KMS-11 (cell line): ENCODE results near the gene SPTBN5.

Experiments used
- H2AFZ ChIP-seq: fragments of 200-600 bp; sonication (generic); 2 replicates; pipeline ENCODE4 v1.6.1; 2016; ENCODE audit warnings: antibody characterized with exemption, mixed run types, low read depth
- H3K27ac ChIP-seq: fragments of 200-600 bp; sonication (generic); 2 replicates; pipeline ENCODE4 v1.6.1; 2016; ENCODE audit warnings: mild to moderate bottlenecking, mixed run types
- H3K27me3 ChIP-seq: fragments of 200-600 bp; sonication (generic); 2 replicates; pipeline ENCODE4 v1.6.1; 2017; ENCODE audit warnings: mild to moderate bottlenecking, low read depth, mixed run types, moderate library complexity; ENCODE audit not compliant: insufficient read depth
- H3K36me3 ChIP-seq: fragments of 200-600 bp; sonication (generic); 2 replicates; pipeline ENCODE4 v1.6.1; 2017; ENCODE audit warnings: mild to moderate bottlenecking, mixed run types; ENCODE audit not compliant: insufficient read depth
- H3K4me1 ChIP-seq: fragments of 200-600 bp; sonication (generic); 2 replicates; pipeline ENCODE4 v1.6.1; 2016; ENCODE audit warnings: mild to moderate bottlenecking, low read depth, mixed run types; ENCODE audit not compliant: poor library complexity, severe bottlenecking
- H3K4me2 ChIP-seq: fragments of 200-600 bp; sonication (generic); 2 replicates; pipeline ENCODE4 v1.7.0; 2016; ENCODE audit warnings: mild to moderate bottlenecking, mixed run types
- H3K4me3 ChIP-seq: fragments of 200-600 bp; sonication (generic); IDR thresholded peaks from 2 replicates; pipeline ENCODE4 v1.6.1; 2017; ENCODE audit warnings: low read depth, low read length, mixed read lengths; ENCODE audit not compliant: insufficient read depth
- H3K79me2 ChIP-seq: fragments of 200-600 bp; sonication (generic); 2 replicates; pipeline ENCODE4 v1.6.1; 2016; ENCODE audit warnings: low read depth, mixed run types; ENCODE audit not compliant: insufficient read depth
- H3K9ac ChIP-seq: fragments of 200-600 bp; sonication (generic); 2 replicates; pipeline ENCODE4 v1.6.1; 2016; ENCODE audit warnings: mild to moderate bottlenecking, mixed run types
- H4K20me1 ChIP-seq: fragments of 200-600 bp; sonication (generic); 2 replicates; pipeline ENCODE4 v1.6.1; 2016; ENCODE audit warnings: mild to moderate bottlenecking, mixed run types; ENCODE audit not compliant: insufficient read depth
- TF ChIP-seq, protein P1 (sequence below): fragments of 200-600 bp; sonication (generic); conservative IDR thresholded peaks from 2 replicates; pipeline ENCODE4 v1.6.1; 2017; ENCODE audit warnings: low read depth, mild to moderate bottlenecking, antibody characterized with exemption, low read length, moderate library complexity, mixed read lengths

SPTBN5 gene

GRCh38 chr15:41876689-41877088, 17.2 kb downstream of the SPTBN5 start:
- H3K79me2 ChIP-seq: no peaks in the 10 kb centered on the region
- no peaks in the 10 kb centered on the region for H3K4me1 ChIP-seq
- H3K9ac ChIP-seq: no peak overlapping the region
- H3K4me3 ChIP-seq: no peak overlapping the region
- H3K36me3 ChIP-seq: no peaks in the 10 kb centered on the region
- no peak overlapping the region for H3K27ac ChIP-seq
- no peak overlapping the region for H2AFZ ChIP-seq
- H4K20me1 ChIP-seq: no peaks in the 10 kb centered on the region
- TF ChIP-seq, protein P1, sequence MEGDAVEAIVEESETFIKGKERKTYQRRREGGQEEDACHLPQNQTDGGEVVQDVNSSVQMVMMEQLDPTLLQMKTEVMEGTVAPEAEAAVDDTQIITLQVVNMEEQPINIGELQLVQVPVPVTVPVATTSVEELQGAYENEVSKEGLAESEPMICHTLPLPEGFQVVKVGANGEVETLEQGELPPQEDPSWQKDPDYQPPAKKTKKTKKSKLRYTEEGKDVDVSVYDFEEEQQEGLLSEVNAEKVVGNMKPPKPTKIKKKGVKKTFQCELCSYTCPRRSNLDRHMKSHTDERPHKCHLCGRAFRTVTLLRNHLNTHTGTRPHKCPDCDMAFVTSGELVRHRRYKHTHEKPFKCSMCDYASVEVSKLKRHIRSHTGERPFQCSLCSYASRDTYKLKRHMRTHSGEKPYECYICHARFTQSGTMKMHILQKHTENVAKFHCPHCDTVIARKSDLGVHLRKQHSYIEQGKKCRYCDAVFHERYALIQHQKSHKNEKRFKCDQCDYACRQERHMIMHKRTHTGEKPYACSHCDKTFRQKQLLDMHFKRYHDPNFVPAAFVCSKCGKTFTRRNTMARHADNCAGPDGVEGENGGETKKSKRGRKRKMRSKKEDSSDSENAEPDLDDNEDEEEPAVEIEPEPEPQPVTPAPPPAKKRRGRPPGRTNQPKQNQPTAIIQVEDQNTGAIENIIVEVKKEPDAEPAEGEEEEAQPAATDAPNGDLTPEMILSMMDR: no peak
- H3K4me2 ChIP-seq: no peak overlapping the region
- H3K27me3 ChIP-seq: peaks cover 32% of the 10 kb centered on the region

DNA sequence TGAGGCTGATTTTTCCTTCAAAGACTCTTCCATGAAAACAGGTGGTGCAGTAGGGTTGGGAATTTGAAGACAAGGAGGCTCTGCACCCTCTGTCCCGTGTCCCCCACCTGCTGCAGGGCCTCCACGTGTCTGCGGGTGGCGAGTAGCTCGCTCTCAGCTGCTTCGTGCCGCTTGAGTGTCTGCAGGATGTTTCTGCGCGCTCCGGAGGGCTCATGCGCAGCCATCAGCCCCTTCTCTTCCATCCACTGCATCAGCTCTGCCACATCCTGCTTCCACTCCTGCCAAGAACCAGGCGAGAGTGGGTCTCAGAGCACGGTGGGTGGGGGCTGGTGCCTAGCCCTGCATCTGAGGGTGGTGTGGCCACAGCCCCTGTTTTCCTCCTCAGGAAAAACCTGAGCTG, 17.8 kb downstream of the SPTBN5 start:
- no peak overlapping the region for H3K9ac ChIP-seq
- H4K20me1 ChIP-seq: no peaks in the 10 kb centered on the region
- no peaks in the 10 kb centered on the region for H3K79me2 ChIP-seq
- TF ChIP-seq, protein P1: no peak
- H3K4me3 ChIP-seq: no peak overlapping the region
- H3K27ac ChIP-seq: no peak overlapping the region
- H3K36me3 ChIP-seq: no peaks in the 10 kb centered on the region
- H3K27me3 ChIP-seq: peaks cover 39% of the 10 kb centered on the region
- H3K4me1 ChIP-seq: no peaks in the 10 kb centered on the region
- H2AFZ ChIP-seq: no peak overlapping the region
- no peak overlapping the region for H3K4me2 ChIP-seq

DNA sequence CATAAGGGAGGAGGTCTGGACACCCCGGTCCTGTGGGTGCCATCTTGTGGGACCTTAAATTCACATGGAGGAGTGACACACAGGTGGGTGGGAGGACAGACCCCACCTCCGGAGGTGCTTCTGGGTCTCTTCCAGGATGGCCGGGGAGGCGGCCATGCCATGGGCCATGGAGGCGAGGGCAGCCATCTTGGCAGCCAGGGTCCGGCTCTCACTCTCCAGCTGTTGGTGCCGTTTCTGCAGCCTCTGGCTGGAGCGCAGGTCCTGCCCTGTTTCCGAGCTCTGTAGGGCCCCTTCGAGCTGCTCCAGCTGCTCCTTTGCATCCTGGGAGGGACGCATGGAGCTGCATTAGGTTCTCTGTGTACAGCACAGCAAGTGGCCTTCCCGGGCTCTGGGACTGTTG, 19.1 kb downstream of the SPTBN5 start:
- TF ChIP-seq, protein P1: no peak
- Histone ChIP-seq H3K36me3 (no peaks in the 10 kb centered on the region), H3K27me3 (peaks cover 50% of the 10 kb centered on the region)

GRCh38 chr15:41873711-41874110, 20.1 kb downstream of the SPTBN5 start:
- Histone ChIP-seq H3K4me1 (no peaks in the 10 kb centered on the region), H3K36me3 (no peaks in the 10 kb centered on the region), H4K20me1 (no peaks in the 10 kb centered on the region), H3K79me2 (no peaks in the 10 kb centered on the region), H3K27ac (no peak overlapping the region), H3K27me3 (peaks cover 58% of the 10 kb centered on the region), H2AFZ (no peak overlapping the region), H3K9ac (no peak overlapping the region), H3K4me2 (no peak overlapping the region), H3K4me3 (no peak overlapping the region)
- TF ChIP-seq, protein P1: no peak

More for the DNA sequence above, 19.1 kb downstream of the SPTBN5 start:
- no peak overlapping the region for H3K9ac ChIP-seq
- no peak overlapping the region for H2AFZ ChIP-seq
- no peaks in the 10 kb centered on the region for H3K79me2 ChIP-seq
- H4K20me1 ChIP-seq: no peaks in the 10 kb centered on the region
- H3K4me3 ChIP-seq: no peak overlapping the region
- H3K27ac ChIP-seq: no peak overlapping the region
- no peak overlapping the region for H3K4me2 ChIP-seq
- no peaks in the 10 kb centered on the region for H3K4me1 ChIP-seq
